Loucy (cell line): Measurements from ENCODE around the gene CCDC81.

ENCODE experiments used
- CTCF ChIP-seq: fragments of 200-600 bp; sonication (generic); conservative IDR thresholded peaks from 2 replicates; pipeline ENCODE4 v1.5.1; 2014; ENCODE audit warnings: mild to moderate bottlenecking, antibody characterized with exemption, low read length
- EZH2phosphoT487 ChIP-seq: fragments of 200-600 bp; IDR thresholded peaks from 2 replicates; pipeline ENCODE4 v1.6.1; 2018; ENCODE audit warnings: antibody characterized with exemption, mild to moderate bottlenecking, moderate library complexity, borderline replicate concordance

GRCh38 chr11:86464509-86465221 lies 90.0 kb downstream of the CCDC81 start:
- TF ChIP-seq CTCF (no peak), EZH2phosphoT487 (no peak)
